SH-SY5Y (cell line): ENCODE data around the gene ARHGAP6.

Source experiments
- GATA2 ChIP-seq: IDR thresholded peaks from 2 replicates; pipeline ENCODE4 v1.6.1; 2011; ENCODE audit warnings: mild to moderate bottlenecking, low read depth, low read length
- GATA3 ChIP-seq: IDR thresholded peaks from 2 replicates; pipeline ENCODE4 v1.6.1; 2011; ENCODE audit warnings: low read depth, mild to moderate bottlenecking, low read length, moderate library complexity

- TF ChIP-seq GATA2 = no peak
- TF ChIP-seq GATA3 = no peak
Observed at GRCh38 chrX:11130136-11130535, 535.6 kb downstream of the ARHGAP6 start.
